Trophoblast cell (in vitro differentiated cells and primary cell): ENCODE data around the gene TBL1XR1.

Source experiments
- DNase-seq, 2 donors: peaks; one replicate each; pipeline ENCODE4 v3.0.0-alpha.2; 2016
- H2AFZ ChIP-seq: 2 replicates; pipeline ENCODE4 v1.6.1; 2013; ENCODE audit warnings: low read length, moderate library complexity, mild to moderate bottlenecking; ENCODE audit not compliant: insufficient read depth, poor library complexity
- H2AK5ac ChIP-seq: 2 replicates; pipeline ENCODE4 v1.6.1; 2013; ENCODE audit warnings: mild to moderate bottlenecking, low read length
- H2BK120ac ChIP-seq: 2 replicates; pipeline ENCODE4 v1.6.1; 2013; ENCODE audit warnings: low read length, mild to moderate bottlenecking, moderate library complexity; ENCODE audit not compliant: insufficient read depth, poor library complexity
- H2BK12ac ChIP-seq: 2 replicates; pipeline ENCODE4 v1.6.1; 2013; ENCODE audit warnings: mild to moderate bottlenecking, low read length, moderate library complexity
- H2BK5ac ChIP-seq: 2 replicates; pipeline ENCODE4 v1.6.1; 2013; ENCODE audit warnings: low read length, low read depth, moderate library complexity, mild to moderate bottlenecking; ENCODE audit not compliant: poor library complexity
- H3K14ac ChIP-seq: 2 replicates; pipeline ENCODE4 v1.6.1; 2013; ENCODE audit warnings: mild to moderate bottlenecking, low read length
- H3K18ac ChIP-seq: 2 replicates; pipeline ENCODE4 v1.6.1; 2013; ENCODE audit warnings: mild to moderate bottlenecking, low read length
- H3K23ac ChIP-seq: 2 replicates; pipeline ENCODE4 v1.6.1; 2013; ENCODE audit warnings: low read length
- H3K27ac ChIP-seq: 2 replicates; pipeline ENCODE4 v1.5.1; 2013; ENCODE audit warnings: low read depth, mild to moderate bottlenecking, inconsistent platforms, low read length, moderate library complexity
- H3K27me3 ChIP-seq: 2 replicates; pipeline ENCODE4 v1.6.1; 2013; ENCODE audit warnings: inconsistent platforms, mild to moderate bottlenecking, low read length, moderate library complexity; ENCODE audit not compliant: insufficient read depth
- H3K36me3 ChIP-seq, 2 experiments: 1 replicate in 1 of 2; 2 replicates in 1 of 2; pipeline ENCODE4 v1.6.1; 2013; ENCODE audit warnings: low read length in 2 of 2, mild to moderate bottlenecking in 2 of 2, moderate library complexity in 1 of 2; ENCODE audit not compliant: insufficient read depth in 2 of 2, control insufficient read depth in 1 of 2
- H3K4ac ChIP-seq: 2 replicates; pipeline ENCODE4 v1.6.1; 2013; ENCODE audit warnings: low read depth, mild to moderate bottlenecking, low read length, moderate library complexity
- H3K4me1 ChIP-seq, 2 experiments: 1 replicate in 1 of 2; 2 replicates in 1 of 2; pipeline ENCODE4 v1.6.1; 2013; ENCODE audit warnings: low read length in 2 of 2, mild to moderate bottlenecking in 2 of 2, moderate library complexity in 1 of 2; ENCODE audit not compliant: insufficient read depth in 2 of 2, control insufficient read depth in 1 of 2
- H3K4me2 ChIP-seq: 2 replicates; pipeline ENCODE4 v1.6.1; 2013; ENCODE audit warnings: inconsistent platforms, mild to moderate bottlenecking, low read length, moderate library complexity
- H3K4me3 ChIP-seq: 2 replicates; pipeline ENCODE4 v1.5.1; 2013; ENCODE audit warnings: mild to moderate bottlenecking, low read depth, low read length, inconsistent platforms
- H3K79me1 ChIP-seq: one replicate; pipeline ENCODE4 v1.6.1; 2013; ENCODE audit warnings: low read length
- H3K79me2 ChIP-seq: 2 replicates; pipeline ENCODE4 v1.6.1; 2013; ENCODE audit warnings: low read length, mild to moderate bottlenecking; ENCODE audit not compliant: control insufficient read depth, insufficient read depth, poor library complexity
- H3K9ac ChIP-seq: 2 replicates; pipeline ENCODE4 v1.6.1; 2013; ENCODE audit warnings: mild to moderate bottlenecking, low read length
- H3K9me3 ChIP-seq: 2 replicates; pipeline ENCODE4 v1.6.1; 2013; ENCODE audit warnings: low read depth, mild to moderate bottlenecking, control low read depth, inconsistent platforms, low read length; ENCODE audit not compliant: insufficient read depth
- H4K12ac ChIP-seq: 2 replicates; pipeline ENCODE4 v1.6.1; 2013; ENCODE audit warnings: low read depth, mild to moderate bottlenecking, low read length, moderate library complexity
- H4K8ac ChIP-seq: 2 replicates; pipeline ENCODE4 v1.6.1; 2013; ENCODE audit warnings: low read depth, mild to moderate bottlenecking, low read length, moderate library complexity
- H4K91ac ChIP-seq: one replicate; pipeline ENCODE4 v1.6.1; 2013; ENCODE audit warnings: low read depth, mild to moderate bottlenecking, low read length, moderate library complexity
- WGBS: extraction: QIAGEN DNeasy Blood & Tissue Kit; methylation state at CpG from one replicate; pipeline ENCODE4 v1.1.7; 2013; ENCODE audit warnings: missing lambda C conversion rate; ENCODE audit not compliant: insufficient read length, insufficient coverage; ENCODE audit errors: extremely low coverage; 5-methylcytosine and 5-hydroxymethylcytosine counted together

Gene TBL1XR1

DNA sequence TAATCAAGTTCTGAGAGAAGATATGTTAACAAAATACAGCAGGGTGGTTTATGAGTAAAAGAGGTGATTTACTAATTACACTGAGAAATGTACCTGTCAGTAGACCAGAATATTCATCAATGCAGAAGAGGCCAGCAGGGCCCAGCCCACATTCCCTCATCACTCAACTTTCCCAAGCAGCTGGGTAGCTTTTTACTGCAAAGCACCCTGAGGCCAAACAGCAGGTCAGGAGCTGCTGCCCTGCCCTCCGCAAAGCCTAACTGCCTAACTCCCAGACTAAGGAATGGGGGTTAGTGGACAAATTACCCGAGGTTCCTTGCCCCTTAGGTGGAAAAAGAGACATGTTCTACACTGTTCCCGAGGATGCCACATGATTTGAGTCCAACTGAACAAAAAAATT, 108.2 kb downstream of the TBL1XR1 start:
- H3K9me3 ChIP-seq: no peaks in the 10 kb centered on the region
- H4K8ac ChIP-seq: no peak overlapping the region
- no peak overlapping the region for H3K4me3 ChIP-seq
- no peak overlapping the region for H3K4ac ChIP-seq
- H3K4me1 ChIP-seq: no peaks in the 10 kb centered on the region
- H3K18ac ChIP-seq: no peak overlapping the region
- H3K9ac ChIP-seq: no peak overlapping the region
- no peaks in the 10 kb centered on the region for H3K79me2 ChIP-seq
- no peak overlapping the region for H2BK5ac ChIP-seq
- H3K4me2 ChIP-seq: no peak overlapping the region
- H2BK12ac ChIP-seq: no peak overlapping the region
- no peak overlapping the region for H4K12ac ChIP-seq
- no peak overlapping the region for H2AK5ac ChIP-seq
- H3K79me1 ChIP-seq: no peaks in the 10 kb centered on the region
- no peak overlapping the region for H4K91ac ChIP-seq
- peak; percentile 53 to 55 for DNase-seq
- WGBS: no CpG with 5 or more reads among the region's 3 CpGs
- no peak overlapping the region for H2AFZ ChIP-seq
- H3K14ac ChIP-seq: no peak overlapping the region
- peaks cover 0 to 2% of the 10 kb centered on the region in 2 experiments for H3K36me3 ChIP-seq
- H2BK120ac ChIP-seq: no peak overlapping the region
- no peak overlapping the region for H3K27ac ChIP-seq
- no peaks in the 10 kb centered on the region for H3K27me3 ChIP-seq
- no peak overlapping the region for H3K23ac ChIP-seq

GRCh38 chr3:177085794-177086193, 111.5 kb downstream of the TBL1XR1 start:
- no peak overlapping the region for H3K4me3 ChIP-seq
- H3K79me1 ChIP-seq: no peaks in the 10 kb centered on the region
- H3K9me3 ChIP-seq: no peaks in the 10 kb centered on the region
- no peak overlapping the region for H4K91ac ChIP-seq
- no peak overlapping the region for H3K4me2 ChIP-seq
- no peak overlapping the region for H3K23ac ChIP-seq
- H3K27me3 ChIP-seq: no peaks in the 10 kb centered on the region
- H2AK5ac ChIP-seq: no peak overlapping the region
- H2AFZ ChIP-seq: no peak overlapping the region
- no peak overlapping the region for H2BK5ac ChIP-seq
- H4K8ac ChIP-seq: no peak overlapping the region
- H3K14ac ChIP-seq: no peak overlapping the region
- H2BK120ac ChIP-seq: no peak overlapping the region
- H3K4me1 ChIP-seq: no peaks in the 10 kb centered on the region
- WGBS: no CpG with 5 or more reads among the region's 2 CpGs
- no peak overlapping the region for H3K4ac ChIP-seq
- no peak overlapping the region for H3K9ac ChIP-seq
- H3K36me3 ChIP-seq: peaks cover 0 to 2% of the 10 kb centered on the region in 2 experiments
- no peak overlapping the region for H4K12ac ChIP-seq
- DNase-seq: peak in 1 of 2 donors; percentile 12
- H2BK12ac ChIP-seq: no peak overlapping the region
- H3K79me2 ChIP-seq: no peaks in the 10 kb centered on the region
- no peak overlapping the region for H3K18ac ChIP-seq
- H3K27ac ChIP-seq: no peak overlapping the region

DNA sequence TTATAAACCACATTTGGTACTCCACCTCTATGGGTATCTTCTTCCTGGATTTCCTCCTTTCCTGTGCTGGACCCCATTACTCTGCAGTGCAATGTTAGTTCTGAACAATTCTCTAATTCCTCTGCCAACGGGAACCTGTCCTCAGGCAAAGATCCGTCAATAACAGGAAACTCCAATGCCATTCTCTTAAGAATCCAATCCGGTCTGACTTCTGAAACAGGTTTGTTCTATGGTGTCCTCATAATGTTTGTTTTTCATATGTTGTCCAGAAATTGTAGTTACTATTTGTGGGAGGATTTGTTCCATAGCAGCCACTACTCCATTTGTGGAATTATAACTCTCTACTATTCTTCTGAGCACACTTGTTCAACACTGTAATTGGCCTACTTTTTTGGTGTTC, 112.7 kb downstream of the TBL1XR1 start:
- no CpG with 5 or more reads among the region's 3 CpGs for WGBS
- Histone ChIP-seq H2AFZ (no peak overlapping the region), H3K79me1 (no peaks in the 10 kb centered on the region), H3K4me3 (no peak overlapping the region), H4K91ac (no peak overlapping the region), H4K8ac (no peak overlapping the region), H3K9ac (no peak overlapping the region), H3K4ac (no peak overlapping the region), H3K23ac (no peak overlapping the region), H3K9me3 (no peaks in the 10 kb centered on the region), H2AK5ac (no peak overlapping the region), H3K4me1 (no peaks in the 10 kb centered on the region), H3K4me2 (no peak overlapping the region), H2BK120ac (no peak overlapping the region), H3K18ac (no peak overlapping the region), H2BK12ac (no peak overlapping the region), H3K27me3 (no peaks in the 10 kb centered on the region), H3K27ac (no peak overlapping the region), H3K14ac (no peak overlapping the region), H3K36me3 (no peaks in the 10 kb centered on the region), H2BK5ac (no peak overlapping the region), H4K12ac (no peak overlapping the region), H3K79me2 (no peaks in the 10 kb centered on the region)
- no peak for DNase-seq

DNA sequence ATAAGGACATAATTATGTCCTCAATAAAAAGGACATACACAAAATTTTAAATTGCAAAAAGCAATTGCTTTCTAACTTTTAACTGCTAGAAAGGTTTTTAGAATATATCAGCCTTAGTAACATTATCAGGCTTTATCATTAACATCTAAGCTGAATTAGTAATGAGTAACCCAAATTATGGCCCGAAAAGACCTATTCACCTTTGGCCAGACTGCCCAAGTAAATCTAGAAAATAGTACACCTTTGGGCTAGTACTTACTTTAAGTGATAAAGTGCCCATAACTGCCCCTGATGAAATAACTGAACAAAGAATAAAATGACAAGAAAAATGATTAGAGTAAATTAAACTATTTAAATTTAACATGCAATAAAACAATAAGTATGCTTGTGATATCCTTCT, 117.2 kb downstream of the TBL1XR1 start:
- Histone ChIP-seq H2BK5ac (no peak overlapping the region), H3K4ac (no peak overlapping the region), H3K27me3 (no peaks in the 10 kb centered on the region), H3K18ac (no peak overlapping the region), H3K4me1 (no peaks in the 10 kb centered on the region), H4K91ac (no peak overlapping the region), H3K4me2 (no peak overlapping the region), H3K36me3 (no peaks in the 10 kb centered on the region), H3K9me3 (no peaks in the 10 kb centered on the region), H3K9ac (no peak overlapping the region), H2AFZ (no peak overlapping the region), H3K14ac (no peak overlapping the region), H2BK120ac (no peak overlapping the region), H4K8ac (no peak overlapping the region), H2BK12ac (no peak overlapping the region), H3K23ac (no peak overlapping the region), H3K79me2 (no peaks in the 10 kb centered on the region), H3K79me1 (no peaks in the 10 kb centered on the region), H3K4me3 (no peak overlapping the region), H3K27ac (no peak overlapping the region), H4K12ac (no peak overlapping the region), H2AK5ac (no peak overlapping the region)
- DNase-seq: no peak
- no CpG with 5 or more reads among the region's 1 CpG for WGBS
